Measurements from ENCODE around the gene NT5DC3.
"Not testable (repeated sequence)": the region's sequence is repeated elsewhere in the genome, so short reads cannot be mapped to it uniquely, and the experiment has no call there.

The NT5DC3 gene

GRCh38 chr12:103855036-103855712 is 14.1 kb upstream of the NT5DC3 start:
- DNase-seq = no peak

- no peak for DNase-seq
These were observed 13.4 kb upstream of the NT5DC3 start for GRCh38 chr12:103854372-103854973.

DNA sequence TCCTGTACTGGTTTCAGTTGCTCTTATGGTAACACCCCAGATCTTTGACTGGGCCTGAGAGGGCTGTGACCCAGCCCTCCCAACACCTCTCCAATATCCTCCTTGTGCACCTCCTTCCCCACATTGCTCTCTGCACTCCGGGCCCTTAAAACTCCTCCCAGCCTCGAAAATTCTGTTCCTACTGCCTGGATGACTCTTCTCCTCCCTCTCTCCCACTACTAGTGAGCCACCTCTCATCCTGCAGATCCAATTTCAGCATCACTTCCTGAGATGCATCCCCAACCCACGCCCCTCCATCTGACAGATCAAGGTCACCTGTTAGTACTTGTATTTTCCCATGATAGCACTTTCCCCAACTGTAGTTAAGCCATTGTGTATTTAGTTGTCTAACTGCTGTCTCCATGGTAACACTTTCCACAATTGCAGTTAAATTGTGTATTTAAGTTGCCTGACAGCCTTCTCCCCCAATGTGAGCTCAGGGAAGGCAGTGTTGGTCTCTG is 11.5 kb upstream of the NT5DC3 start:
- no peak for DNase-seq

DNA sequence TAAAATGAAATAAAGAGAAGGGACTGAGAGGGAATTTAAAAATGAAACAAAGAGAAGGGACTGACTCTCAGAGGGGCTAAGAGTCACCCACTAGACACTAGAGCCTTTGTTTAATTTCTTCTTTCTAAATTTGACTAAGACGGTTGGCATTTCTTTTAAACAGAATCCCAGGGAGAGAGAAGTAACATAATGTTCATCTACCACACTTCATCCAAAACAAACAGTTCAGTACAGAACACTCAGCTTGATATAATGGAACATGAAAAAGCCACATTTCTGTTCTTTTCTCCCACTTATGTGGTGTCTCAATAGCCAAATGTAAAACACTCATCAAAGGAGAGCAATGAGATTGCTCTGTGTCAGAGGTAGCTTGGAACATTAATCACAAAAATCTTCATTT is 10.1 kb upstream of the NT5DC3 start:
- DNase-seq = no peak

- no peak for DNase-seq
These were observed 9.4 kb upstream of the NT5DC3 start for GRCh38 chr12:103850429-103850828.

- DNase-seq = no peak
These were observed 8.0 kb upstream of the NT5DC3 start for GRCh38 chr12:103848917-103849491.

DNA sequence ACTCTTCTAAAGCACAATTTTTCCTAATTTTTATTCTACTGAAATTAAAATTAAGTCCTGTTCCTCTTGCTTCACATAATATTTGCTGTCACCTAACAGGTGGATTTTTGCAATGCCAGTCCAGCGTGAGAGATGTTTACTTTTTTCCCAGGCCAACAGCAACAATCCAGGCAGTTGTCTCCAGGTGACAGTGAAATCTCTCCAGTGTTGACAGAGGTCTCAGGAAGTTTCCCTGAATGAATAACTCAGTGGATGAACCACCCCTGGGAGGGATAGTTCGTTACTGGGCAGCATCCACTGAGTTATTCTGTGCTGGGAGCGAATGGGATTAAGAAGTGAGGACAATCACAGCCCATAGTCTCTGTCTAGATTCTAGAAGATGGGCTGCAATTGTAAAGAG is 7.1 kb upstream of the NT5DC3 start:
- no peak for DNase-seq

DNA sequence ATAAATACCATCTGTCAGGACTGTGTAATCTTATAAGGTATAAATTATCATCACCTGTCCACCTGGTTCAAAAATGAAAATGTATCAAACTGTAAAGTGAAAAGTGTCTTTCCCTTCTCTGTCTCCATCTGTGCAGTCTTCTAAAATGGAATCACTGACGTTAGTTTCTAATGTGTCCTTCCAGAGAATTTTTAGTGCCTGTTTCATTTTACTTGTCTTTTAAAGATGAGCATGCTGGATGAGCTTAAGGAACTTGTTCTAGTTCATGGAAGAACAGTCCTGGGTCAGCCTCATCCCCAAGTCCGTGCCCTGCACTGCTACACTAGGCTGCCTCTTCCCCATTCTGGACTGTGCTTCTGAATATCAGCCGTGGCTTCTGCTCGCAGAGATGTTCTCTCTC is 5.4 kb upstream of the NT5DC3 start:
- no peak for DNase-seq

GRCh38 chr12:103844305-103844704 is 3.3 kb upstream of the NT5DC3 start:
- no peak for DNase-seq

GRCh38 chr12:103841690-103842584 is 903 bp upstream of the NT5DC3 start:
- peak; percentile 59 for DNase-seq

GRCh38 chr12:103840462-103840875 is 565 bp downstream of the NT5DC3 start:
- DNase-seq = peak; percentile 30

- DNase-seq = no peak
These were observed 1.2 kb downstream of the NT5DC3 start for GRCh38 chr12:103839609-103840461.

- no peak for DNase-seq
These were observed 1.9 kb downstream of the NT5DC3 start for GRCh38 chr12:103839103-103839502.

DNA sequence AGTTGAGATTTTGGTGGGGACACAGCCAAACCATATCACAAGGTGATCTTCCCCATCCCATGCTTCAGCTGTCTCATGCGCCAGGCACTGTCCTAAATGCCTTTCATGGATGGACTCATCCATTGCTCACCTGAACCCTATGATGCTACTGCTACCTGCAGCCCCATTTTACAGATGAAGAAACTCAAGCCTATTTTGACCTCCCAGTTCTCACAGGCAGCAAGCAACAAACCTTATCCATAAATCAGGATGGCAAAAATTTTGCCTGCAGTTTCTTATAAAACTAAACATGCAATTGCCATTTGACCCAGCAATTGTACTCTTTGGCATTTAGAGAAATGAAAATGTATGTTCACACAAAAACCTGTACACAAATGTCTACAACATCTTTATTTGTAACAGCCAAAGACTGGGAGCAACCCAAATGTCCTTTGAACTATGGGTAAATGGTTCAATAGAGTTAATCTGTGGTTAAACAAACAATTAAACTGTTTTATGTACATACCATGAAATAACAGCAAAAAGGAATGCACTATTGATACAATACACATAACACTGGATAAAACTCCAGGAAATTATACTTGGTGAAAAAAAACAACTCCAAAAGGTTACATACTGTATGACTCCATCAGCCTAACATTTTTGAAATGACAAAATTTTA is 2.6 kb downstream of the NT5DC3 start:
- DNase-seq = no peak

- no peak for DNase-seq
These were observed 4.7 kb downstream of the NT5DC3 start for GRCh38 chr12:103836345-103836744.

DNA sequence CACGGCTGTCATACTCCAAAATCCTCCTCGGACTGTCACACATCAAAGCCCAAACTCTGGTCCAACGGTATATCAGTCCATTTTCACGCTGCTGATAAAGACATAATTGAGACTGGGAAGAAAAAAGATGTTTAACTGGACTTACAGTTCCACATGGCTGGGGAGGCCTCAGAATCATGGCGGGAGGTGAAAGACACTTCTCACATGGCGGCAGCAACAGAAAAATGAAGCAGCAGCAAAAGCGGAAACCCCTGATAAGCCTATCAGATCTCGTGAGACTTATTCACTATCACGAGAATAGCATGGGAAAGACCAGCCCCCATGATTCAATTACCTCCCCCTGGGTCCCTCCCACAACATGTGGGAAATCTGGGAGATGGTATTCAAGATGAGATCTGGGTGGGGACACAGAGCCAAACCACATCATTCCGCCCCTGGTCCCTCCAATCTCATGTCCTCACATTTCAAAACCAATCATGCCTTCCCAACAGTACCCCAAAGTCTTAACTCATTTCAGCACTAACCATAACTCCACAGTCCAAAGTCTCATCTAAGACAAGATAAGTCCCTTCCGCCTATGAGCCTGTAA is 5.2 kb downstream of the NT5DC3 start:
- DNase-seq = not testable (repeated sequence)

- no peak for DNase-seq
These were observed 6.1 kb downstream of the NT5DC3 start for GRCh38 chr12:103834942-103835341.

GRCh38 chr12:103833891-103834290 is 7.1 kb downstream of the NT5DC3 start:
- peak; percentile 11 for DNase-seq

GRCh38 chr12:103833095-103833775 is 7.8 kb downstream of the NT5DC3 start:
- DNase-seq = peak; percentile 41

All from hematopoietic multipotent progenitor cell treated with erythropoietin and hydrocortisone succinate and interleukin-3 and kit ligand, for 6 days (in vitro differentiated cells).